GM19395 (cell line): ENCODE results near the gene CRYGN.
A peak's percentile ranks its signal among the peaks of the same experiment; 100 is the strongest.

Experiments
- ATAC-seq: cut with Tn5 transposase; IDR thresholded peaks from one replicate; pipeline ENCODE4 v1.9.1; 2021; ENCODE audit warnings: mild to moderate bottlenecking, moderate library complexity; ENCODE audit not compliant: unreplicated experiment

CRYGN gene, protein sequence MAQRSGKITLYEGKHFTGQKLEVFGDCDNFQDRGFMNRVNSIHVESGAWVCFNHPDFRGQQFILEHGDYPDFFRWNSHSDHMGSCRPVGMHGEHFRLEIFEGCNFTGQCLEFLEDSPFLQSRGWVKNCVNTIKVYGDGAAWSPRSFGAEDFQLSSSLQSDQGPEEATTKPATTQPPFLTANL

DNA sequence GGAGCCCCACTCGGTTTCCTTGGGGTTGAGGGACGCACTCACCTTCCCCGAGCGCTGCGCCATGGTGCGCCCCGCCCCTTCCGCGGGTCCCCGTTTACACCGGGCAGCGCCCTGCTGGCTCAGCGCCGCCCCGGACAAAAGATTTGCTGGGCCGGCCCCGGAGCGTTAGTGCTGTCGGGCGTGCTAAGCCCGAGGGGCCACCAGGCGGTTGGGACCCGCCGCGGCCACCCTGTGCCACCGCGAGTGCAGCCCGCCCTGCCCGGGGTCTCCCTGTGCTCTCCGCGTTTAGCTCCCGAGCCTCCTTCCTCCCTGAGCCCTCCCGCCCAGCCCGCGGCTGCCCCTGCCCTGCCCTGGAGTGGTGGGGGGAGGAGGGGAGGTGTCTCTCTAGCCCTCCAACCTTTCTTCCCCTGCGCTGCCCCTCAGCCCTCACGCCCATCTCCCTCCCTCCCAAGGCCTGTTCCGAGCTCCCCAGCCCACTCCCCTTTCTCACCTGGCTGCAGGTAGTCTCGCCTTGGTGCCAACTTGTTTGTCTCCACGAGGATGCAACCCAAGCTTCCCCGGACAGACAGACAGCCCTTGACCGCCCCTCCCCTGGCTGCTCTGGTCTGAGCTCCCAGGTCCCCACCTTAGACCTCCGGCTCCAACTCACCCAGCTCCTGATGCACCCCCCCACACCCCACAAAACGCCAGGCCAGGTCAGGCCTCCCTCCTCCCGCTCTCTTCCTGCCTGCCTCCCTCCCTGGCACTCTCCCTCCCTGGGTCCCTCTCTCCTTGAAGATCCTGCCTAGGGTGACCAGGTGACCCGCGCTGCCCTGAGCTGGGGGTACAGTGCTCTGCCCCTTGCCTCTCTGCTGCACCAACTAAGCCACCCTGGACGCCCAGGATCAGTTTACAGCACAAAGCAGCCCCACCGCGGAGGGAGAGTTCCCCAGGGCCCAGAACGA is at the start of gene CRYGN:
CRYGN (minus strand) TSS at position 287 of the 944 bp plus-strand sequence; CDS start at position 63, 224 bp downstream.
- ATAC-seq, result no peak

DNA sequence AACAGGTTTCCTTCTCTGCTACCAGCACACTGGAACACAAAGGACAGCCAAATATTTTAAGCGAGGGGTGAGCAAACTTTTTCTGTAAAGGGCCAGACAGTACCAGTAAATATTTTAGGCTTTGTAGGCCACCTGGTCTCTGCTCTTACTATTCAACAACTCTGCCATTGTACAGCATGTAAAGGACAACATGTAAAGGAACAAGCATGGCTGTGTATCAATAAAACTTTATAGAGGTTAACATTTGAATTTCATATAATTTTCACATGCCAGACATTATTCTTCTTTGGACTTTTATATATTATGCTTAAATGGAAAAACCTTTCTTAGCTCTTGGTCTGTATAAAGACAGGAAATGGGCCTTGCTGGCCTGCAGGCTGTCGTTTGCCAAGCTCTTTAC is 49.6 kb upstream of the CRYGN start:
- no peak for ATAC-seq

DNA sequence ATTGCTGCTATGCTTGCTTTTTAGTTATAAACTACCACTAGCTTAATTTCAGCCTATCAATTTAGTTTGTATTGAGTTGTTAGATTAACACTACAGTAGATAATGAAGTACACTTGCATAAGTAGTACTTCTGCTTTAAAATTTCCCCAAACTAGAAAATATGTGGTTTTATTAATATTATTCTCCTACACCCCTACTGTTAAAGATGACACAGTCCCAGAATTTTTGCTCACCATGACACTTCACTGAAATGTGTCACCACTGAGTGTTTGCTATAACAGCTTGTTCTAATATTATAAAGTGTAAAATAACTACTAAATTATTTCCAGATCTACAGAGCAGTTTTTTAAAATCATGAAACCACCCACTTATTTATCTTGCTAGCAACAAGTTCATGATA is 48.2 kb upstream of the CRYGN start:
- no peak for ATAC-seq

DNA sequence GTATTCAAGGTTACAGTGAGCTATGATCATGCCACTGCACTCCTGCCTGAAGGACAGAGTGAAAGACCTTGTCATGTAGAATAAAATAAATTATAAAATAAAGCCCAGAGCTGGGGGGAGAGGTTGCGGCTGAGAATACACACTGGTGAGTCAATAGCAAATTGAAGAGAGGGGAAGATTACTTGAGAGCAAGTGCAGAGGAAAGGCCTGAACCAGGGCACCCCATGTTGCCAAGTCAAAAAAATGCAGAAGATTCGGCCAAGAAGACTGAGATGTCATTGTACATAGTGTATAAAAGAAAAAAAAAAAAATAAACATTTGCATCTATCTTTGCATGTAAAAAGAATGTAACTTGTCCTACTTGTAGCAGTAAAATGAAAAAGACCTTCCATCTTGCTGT is 47.3 kb upstream of the CRYGN start:
- no peak for ATAC-seq

DNA sequence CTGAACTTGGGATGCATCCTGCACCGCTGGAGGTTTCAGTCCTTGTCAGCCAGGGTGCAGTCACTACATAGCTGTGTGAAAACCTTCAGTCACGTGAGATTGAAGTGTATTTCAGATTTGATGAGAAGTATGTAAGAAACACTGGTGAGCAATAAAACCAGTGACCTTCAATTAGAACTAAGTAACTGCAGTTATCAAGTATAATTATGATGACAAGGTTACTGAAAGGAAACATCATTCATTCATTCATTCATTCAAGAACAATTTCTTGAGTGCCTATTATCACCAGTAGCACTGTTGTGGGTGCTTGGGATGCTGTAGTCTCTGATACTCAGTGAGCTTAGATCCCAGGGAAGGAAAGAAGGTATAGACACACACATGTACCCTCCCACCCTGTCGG is 46.1 kb upstream of the CRYGN start:
- no peak for ATAC-seq

DNA sequence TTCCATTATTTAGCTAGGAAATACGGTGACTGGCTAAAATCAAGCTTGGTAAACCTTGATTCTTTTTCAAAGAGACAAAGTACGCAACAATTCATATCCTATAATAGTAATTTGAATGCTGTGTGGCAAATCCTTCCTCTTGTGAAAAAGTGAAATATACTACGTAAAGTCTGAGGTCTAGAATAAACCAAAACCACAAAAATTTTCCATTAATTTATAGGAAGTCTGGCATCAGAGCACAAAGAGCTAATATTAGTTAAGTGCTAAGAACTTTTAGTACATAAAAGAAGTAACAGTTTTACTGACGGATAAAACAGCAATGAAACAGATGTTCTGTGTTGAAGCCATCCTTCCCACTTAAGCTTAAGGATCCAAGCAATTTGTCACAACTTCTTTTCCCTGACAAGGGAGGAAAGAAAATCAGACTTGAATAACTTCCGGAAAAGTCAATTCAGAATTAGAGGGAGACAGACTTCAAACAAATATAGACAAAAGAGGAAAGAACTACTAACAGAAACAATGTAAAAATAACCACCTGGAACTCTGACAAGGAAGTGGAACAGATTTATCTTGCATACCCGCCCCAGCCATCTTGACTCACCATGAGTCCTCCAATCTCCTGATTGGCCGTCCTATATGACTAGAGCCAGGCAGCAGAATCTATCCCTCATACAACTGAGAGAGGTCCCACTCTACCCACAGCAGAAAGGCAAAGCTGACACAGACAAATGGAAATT is 45.2 kb upstream of the CRYGN start:
- peak; percentile 69 for ATAC-seq

DNA sequence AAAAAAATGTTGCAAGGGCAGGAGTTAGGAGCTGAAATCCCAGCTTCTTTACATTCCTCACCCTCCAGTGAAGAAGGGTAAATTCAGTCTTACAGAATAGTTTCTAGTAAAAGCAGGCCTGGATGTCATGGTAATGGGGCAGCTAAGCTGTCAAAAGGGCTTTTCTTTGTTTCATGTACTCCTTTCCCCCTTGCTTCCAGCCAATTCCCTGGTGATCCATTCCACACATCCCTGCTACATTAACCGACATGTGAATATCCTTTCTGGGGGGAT is 43.7 kb upstream of the CRYGN start:
- no peak for ATAC-seq

DNA sequence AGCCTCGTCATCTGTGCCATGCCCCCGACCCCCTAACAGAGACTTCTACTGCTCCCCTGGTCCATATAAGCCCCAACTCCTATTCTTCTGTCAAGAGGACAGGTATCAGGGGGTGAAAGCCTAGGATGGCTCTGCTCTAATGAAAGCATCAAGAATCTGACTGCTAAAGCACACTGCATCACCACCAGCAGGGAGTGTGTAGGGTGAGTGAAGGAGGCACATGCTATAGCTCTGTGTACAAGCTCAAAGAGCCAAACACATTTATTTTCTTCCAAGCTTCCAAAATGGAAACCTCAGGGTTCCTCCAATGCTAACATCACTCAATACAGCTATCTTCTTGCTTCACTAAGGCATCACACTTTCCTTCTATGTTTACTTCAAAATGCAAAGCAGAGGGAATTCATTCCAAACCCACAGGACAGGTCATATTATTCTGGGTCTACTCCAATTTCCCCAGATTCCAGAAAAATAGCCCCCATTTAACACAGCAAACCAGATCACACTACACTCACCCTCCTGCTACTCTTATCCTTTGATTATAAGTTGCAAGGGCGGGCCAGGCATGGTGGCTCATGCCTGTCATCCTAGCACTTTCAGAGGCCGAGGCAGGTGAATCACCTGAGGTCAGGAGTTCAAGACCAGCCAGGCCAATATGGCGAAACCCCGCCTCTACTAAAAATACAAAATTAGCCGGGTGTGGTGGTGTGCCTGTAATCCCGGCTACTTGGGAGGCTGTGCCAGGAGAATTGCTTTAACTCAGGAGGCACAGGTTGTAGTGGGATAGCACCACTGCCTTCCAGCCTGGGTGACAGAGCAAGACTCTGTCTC is 43.2 kb upstream of the CRYGN start:
- no peak for ATAC-seq

DNA sequence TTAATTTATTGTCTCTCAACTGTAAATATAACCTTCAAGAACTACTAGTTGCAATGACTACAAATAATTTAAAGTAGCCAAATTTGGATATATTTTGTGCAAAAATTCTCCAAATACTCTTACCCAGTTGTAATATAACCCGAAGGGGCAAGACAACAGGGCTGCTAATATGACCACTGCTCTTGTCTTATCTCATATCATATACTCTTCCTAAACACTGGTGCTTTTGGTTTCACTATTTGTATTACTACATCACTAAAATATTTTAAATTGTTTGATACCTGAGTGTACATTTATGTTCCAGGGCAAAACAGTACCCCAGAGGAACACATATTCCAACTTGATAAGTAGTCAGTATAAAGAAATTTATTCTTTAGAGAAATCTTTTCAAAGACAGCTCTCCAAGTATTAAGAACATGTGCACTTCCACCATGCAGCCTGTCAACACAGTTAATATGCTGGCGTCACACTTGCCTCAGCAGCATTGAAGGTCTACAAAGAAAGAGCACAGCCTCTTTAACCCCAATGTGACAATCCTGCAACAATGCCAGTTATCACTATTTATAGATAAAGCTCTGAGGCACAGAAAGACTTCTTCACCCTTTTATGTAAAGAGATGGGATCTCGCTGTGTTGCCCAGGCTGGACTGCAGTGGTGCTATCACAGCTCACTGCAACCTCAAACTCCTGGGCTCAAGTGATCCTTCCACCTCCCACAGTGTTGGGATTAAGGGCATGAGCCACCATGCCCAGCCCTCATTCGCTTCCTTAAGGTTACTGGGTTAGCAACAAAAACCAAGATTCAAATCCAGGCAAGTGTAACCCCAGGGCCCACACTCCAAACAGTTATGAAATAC is 41.9 kb upstream of the CRYGN start:
- ATAC-seq, result no peak

DNA sequence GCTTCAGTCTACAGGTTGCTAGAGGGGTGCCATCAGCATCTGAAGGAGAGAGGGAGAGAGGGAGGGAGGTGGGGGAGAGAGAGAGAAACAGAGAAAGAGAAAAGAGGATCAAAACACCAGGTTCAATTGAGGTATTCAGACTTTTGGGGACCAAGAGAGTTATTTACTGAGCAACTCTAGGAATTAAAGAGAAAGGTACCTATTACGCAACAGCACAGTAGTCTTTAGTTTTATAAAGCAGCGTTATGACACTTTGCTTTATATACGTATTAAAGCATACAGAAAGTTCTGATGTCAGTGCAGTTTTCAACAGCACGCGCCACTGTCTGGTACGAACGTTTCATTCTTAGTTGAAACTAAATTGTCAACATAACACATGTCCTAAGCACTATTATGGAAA is 37.9 kb upstream of the CRYGN start:
- no peak for ATAC-seq

DNA sequence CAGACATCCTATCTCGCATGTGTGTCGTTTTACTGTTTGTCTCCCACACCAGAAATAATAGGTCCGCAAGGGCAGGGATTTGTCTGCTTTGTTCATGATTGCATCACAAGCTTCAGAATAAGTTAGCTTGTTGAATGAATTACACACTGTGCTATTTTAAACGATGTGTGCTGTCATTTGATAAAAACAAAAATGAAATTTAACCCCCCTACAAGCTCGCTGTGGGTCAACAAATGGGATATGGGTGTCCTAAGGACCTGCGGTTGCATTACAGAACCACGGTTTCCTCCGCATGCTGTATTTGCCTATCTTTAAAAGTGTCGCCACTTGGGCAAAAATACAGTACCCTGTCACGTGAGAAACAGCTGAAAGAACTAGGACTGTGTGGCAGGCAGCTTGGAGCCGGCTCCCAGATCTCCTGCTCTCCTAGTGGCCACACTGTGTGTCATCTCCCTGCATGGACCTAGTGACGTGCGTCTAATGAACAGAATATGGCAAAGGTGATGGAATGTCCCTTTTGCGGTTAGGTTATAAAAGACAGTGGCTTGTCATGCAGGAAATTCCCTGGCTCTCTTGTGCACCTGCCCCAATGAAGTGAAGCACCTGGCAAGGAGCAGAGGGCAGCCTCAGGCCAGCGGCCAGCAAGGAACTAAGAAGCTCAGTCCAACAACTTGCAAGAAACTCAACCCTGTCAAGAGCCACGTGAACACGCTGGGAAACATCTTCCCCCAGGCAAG is 32.9 kb upstream of the CRYGN start:
- ATAC-seq, result peak; percentile 30

DNA sequence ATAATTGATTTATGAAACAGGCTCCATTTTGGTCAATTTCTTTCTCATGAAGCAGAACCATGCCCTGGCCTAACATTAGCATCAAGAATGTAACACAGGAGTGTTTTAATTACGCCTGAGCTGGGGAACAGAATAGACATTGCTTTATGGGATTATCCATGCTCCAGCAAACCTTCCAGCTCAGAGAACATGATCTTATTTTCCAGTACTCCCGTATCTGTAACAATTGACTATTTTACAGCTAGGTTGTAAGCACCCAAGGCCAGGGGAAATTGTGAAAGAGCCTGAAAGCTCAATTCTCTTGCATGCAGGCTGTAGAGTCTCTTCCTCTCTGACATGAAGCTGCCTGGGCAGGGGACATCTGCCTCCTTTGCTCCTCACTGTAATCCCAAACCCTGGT is 30.8 kb upstream of the CRYGN start:
- no peak for ATAC-seq

DNA sequence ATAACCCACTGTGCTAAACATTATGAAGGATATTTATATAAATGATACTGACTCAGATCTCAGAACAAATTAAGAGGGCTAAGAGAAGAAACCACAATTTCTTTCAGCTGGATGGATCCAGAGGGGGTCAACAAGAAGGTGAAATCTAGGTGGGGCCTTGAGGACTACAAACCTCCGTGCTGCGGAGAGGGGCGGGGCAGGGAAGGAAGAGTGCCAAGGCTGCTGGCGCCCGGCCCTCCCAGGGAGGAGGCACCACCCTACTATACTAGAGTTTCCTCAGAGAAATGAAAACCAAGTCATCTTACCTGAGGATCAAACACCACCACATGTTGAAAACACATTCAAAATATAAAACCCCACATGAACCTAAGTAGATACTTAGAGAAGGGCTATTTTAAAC is 29.3 kb upstream of the CRYGN start:
- no peak for ATAC-seq

DNA sequence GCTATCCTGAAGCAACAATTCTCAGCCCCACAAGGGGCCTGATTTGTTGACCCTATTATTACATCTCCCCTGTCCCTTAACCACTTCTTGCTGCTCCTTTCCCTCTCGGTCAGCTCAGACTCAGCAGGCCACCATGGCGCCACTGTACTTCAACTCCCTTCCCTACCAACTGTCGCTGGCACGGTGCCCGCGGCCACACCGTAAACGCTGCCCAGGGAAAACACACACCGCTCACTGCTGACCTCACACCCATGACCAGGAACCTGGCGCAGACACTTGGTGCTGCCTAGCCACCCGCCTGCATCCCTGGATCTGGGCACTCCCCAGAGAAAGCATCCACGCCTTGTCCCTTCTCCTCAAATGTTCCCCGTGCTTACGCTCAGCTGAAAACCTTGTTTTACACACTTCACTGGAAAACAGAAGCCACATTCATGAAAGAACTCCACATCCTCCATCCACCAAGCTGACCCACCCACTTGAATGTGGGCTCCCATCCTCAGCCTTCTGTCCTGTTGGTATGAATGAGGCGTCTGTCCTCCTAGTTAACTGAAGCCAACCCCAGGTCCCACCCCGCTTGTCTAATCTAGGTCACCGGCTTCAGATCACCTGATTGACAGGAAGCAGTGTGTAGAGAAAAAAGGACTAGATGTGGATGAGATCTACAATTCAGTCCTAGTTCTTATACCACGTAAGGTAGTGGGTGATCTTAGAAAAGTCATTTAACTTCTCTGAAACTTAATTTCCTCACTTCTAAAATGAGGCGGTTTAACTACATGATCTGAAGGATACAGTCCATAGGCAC is 28.5 kb upstream of the CRYGN start:
- no peak for ATAC-seq

DNA sequence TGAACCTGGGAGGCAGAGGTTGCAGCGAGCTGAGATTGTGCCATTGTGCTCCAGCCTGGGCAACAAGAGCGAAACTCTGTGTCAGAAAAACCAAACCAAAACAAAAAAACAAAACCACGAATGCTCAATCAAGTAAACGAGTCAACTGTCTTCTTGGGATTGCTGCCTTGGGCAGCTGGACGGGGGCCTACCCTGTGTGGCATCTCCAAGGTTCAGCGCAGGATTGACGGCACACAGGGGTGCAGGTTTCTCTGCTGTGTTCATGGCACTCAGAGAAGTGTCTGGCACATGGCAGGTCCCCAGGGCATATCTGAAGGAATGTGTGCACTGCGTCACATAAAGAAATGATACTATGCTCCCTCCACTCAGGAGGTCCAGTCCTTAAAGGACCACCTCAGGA is 25.2 kb upstream of the CRYGN start:
- ATAC-seq, result no peak

DNA sequence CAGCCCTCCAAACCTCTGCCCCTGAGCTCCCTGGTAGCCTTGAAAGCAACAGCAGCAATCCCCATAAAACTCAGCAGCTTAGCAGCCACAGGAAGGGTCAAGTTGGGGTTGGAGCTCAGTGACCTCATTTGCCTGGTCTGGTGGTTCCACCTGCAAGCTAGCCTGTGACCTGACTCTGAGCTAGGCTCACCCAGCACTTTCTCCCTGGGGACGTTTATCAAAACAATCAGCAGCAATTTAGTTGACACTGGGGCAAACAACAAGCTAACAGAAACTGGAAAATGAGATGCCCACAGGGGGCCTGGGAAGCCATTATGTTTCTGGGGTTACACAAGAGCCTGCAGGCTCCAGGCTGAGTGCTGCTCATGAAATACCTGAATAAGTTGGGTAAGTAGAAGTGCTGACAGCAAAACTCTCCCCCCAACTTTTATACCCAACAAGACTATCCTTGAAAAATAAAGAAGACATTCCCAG is 22.4 kb upstream of the CRYGN start:
- no peak for ATAC-seq

DNA sequence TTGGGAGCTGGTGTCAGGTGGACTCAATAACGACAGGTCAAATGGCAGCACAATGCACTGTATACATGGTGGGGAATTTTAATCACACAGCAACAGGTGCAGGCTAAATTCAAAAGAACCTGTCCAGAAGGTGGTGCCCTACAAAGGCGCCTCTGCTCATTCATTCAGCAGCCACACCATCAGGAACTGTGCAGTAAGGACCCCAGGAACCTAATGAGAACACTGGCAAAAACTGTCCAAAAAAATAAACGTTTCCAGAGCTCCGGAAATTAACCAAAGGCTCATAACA is 21.9 kb upstream of the CRYGN start:
- ATAC-seq, result no peak

DNA sequence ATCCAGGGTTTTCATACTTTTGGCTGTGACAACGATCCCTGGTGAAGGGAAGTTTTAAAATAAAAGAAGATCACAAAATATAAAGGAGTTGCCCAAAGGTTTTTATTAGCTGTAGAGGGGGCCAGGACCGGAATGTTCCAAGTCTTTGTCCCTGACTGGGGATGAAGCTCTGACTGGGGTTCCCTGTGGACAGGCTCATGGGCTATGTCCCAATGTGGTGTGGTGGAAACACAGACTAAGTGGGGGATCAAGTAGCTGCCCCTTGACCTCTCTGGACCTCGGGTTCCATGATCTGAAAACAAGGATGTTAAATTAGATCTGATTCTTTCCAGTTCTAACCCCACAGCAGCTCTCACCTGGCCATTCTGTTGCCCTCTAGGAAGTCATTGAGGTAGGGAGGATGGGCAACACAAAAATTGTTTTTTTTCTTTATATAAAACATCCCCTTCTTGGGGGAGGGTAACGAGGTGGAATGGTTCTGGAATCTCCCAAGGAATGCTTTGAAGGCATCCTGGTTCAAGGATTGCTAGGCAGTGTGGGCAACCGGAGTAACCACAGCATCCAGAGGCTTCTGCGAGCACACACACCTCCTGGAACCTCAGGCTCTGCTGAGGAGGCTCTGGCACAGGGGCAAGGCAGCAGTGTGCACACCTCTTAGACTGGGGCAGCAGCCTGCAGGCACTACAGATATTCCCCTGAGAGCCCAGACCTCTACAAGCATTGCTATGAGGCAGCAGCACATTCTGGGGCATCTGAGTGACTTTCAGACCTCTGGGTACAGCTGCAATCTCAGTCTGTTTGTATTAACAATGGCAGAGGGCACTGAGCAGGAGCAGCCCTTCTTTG is 21.4 kb upstream of the CRYGN start:
- ATAC-seq, result no peak
